Ishikawa (cell line): ENCODE measurements around the gene ADARB1.

Source experiments
- YY1 ChIP-seq: IDR thresholded peaks from 2 replicates; pipeline ENCODE4 v1.6.1; 2012; ENCODE audit warnings: low read depth
- TF ChIP-seq, protein P1 (sequence below): IDR thresholded peaks from 2 replicates; pipeline ENCODE4 v1.6.1; 2012
- TF ChIP-seq, protein P2 (sequence below): IDR thresholded peaks from 2 replicates; pipeline ENCODE4 v1.6.1; 2012; ENCODE audit warnings: low read depth, mild to moderate bottlenecking

DNA sequence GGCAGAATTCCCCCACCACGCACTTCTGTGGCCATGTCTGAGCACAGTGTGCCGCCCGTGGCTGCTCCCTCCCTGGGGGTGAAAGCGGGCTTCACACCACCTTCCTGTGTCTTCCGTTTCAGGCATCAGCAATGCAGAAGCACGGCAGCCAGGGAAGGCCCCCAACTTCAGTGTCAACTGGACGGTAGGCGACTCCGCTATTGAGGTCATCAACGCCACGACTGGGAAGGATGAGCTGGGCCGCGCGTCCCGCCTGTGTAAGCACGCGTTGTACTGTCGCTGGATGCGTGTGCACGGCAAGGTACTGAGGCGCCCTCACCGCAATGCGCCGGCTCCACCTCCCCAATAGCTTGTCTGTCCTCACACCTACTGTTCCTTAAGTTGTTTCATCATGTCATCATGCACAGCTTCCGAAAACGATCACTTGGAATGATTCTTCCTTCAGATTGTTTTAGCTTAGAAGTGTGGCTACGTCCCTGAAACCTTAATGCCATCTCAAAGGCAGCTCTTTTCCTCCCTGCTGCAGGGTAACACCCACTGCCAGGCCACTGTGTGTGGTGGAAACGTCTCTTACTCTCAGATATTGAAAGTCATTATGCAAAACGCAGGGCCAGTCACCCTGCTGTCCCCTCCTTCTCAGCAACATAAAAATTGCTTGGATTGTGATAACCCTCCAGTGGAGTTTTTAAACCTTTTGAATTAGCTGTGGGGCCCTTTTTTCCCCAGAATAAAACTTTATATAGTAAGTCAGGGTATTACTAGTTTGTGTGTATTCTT, 146.5 kb downstream of the ADARB1 start:
- TF ChIP-seq, protein P1, sequence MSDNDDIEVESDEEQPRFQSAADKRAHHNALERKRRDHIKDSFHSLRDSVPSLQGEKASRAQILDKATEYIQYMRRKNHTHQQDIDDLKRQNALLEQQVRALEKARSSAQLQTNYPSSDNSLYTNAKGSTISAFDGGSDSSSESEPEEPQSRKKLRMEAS, result no peak
- TF ChIP-seq, protein P2, sequence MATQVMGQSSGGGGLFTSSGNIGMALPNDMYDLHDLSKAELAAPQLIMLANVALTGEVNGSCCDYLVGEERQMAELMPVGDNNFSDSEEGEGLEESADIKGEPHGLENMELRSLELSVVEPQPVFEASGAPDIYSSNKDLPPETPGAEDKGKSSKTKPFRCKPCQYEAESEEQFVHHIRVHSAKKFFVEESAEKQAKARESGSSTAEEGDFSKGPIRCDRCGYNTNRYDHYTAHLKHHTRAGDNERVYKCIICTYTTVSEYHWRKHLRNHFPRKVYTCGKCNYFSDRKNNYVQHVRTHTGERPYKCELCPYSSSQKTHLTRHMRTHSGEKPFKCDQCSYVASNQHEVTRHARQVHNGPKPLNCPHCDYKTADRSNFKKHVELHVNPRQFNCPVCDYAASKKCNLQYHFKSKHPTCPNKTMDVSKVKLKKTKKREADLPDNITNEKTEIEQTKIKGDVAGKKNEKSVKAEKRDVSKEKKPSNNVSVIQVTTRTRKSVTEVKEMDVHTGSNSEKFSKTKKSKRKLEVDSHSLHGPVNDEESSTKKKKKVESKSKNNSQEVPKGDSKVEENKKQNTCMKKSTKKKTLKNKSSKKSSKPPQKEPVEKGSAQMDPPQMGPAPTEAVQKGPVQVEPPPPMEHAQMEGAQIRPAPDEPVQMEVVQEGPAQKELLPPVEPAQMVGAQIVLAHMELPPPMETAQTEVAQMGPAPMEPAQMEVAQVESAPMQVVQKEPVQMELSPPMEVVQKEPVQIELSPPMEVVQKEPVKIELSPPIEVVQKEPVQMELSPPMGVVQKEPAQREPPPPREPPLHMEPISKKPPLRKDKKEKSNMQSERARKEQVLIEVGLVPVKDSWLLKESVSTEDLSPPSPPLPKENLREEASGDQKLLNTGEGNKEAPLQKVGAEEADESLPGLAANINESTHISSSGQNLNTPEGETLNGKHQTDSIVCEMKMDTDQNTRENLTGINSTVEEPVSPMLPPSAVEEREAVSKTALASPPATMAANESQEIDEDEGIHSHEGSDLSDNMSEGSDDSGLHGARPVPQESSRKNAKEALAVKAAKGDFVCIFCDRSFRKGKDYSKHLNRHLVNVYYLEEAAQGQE, result no peak
- no peak for TF ChIP-seq YY1
